ENCODE data around the gene LBP. TPM values are rescaled to one million over a fixed set of nuclear protein-coding genes. Genes with fewer than 3 reads are reported as not detected.

LBP gene
- total and polyA plus RNA-seq, 2 donors (not counting 1 experiment from before 2014, with no cell fraction given): 0.08 to 0.17 TPM

- Histone ChIP-seq H3K27me3 (ENCODE audit: control insufficient read depth, insufficient read depth, low read length) (peaks cover 8% of the 10 kb centered on the region), H3K79me2 (ENCODE audit: control insufficient read depth, insufficient read depth, low read length) (no peaks in the 10 kb centered on the region), H3K27ac (ENCODE audit: insufficient read depth, low read length) (no peak overlapping the region), H2AFZ (ENCODE audit: low read length) (no peak overlapping the region), H3K9ac (ENCODE audit: insufficient read depth, low read length) (no peak overlapping the region), H4K20me1 (ENCODE audit: control insufficient read depth, extremely low read depth, insufficient read depth, low read length) (no peaks in the 10 kb centered on the region), H3K4me1 (ENCODE audit: control insufficient read depth, extremely low read depth, insufficient read depth, low read length) (no peaks in the 10 kb centered on the region), H3K36me3 (ENCODE audit: control insufficient read depth, insufficient read depth, low read length) (no peaks in the 10 kb centered on the region), H3K4me2 (ENCODE audit: extremely low read depth, insufficient read depth, low read length) (no peak overlapping the region), H3K4me3 (replicated peaks in 1 of 4; ENCODE audit: control extremely low read depth in 1 of 4, insufficient read depth in 1 of 4, low read depth in 3 of 4, low read length in 4 of 4) (no peak overlapping the region), H3K9me3 (ENCODE audit: control insufficient read depth, insufficient read depth, low read depth, low read length) (no peaks in the 10 kb centered on the region)
- no peak for DNase-seq (ENCODE audit: low read depth in 2 of 2)
- TF ChIP-seq EZH2 (IDR thresholded peaks at IDR 0.05; ENCODE audit: low read length, missing control alignments) (no peak), CTCF (conservative IDR thresholded peaks at IDR 0.05 in 1 of 2, IDR thresholded peaks at IDR 0.05 in 1 of 2; ENCODE audit: low read depth in 1 of 2, low read length in 2 of 2) (no peak)
These were observed 15.6 kb upstream of the LBP start for GRCh38 chr20:38330638-38331037.

- TF ChIP-seq EZH2 (IDR thresholded peaks at IDR 0.05; ENCODE audit: low read length, missing control alignments) (no peak), CTCF (conservative IDR thresholded peaks at IDR 0.05 in 1 of 2, IDR thresholded peaks at IDR 0.05 in 1 of 2; ENCODE audit: low read depth in 1 of 2, low read length in 2 of 2) (no peak)
- Histone ChIP-seq H3K4me1 (ENCODE audit: control insufficient read depth, extremely low read depth, insufficient read depth, low read length) (no peaks in the 10 kb centered on the region), H3K79me2 (ENCODE audit: control insufficient read depth, insufficient read depth, low read length) (no peaks in the 10 kb centered on the region), H4K20me1 (ENCODE audit: control insufficient read depth, extremely low read depth, insufficient read depth, low read length) (no peaks in the 10 kb centered on the region), H3K4me2 (ENCODE audit: extremely low read depth, insufficient read depth, low read length) (no peak overlapping the region), H3K9ac (ENCODE audit: insufficient read depth, low read length) (no peak overlapping the region), H3K27me3 (ENCODE audit: control insufficient read depth, insufficient read depth, low read length) (peaks cover 8% of the 10 kb centered on the region), H3K27ac (ENCODE audit: insufficient read depth, low read length) (no peak overlapping the region), H3K36me3 (ENCODE audit: control insufficient read depth, insufficient read depth, low read length) (no peaks in the 10 kb centered on the region), H3K9me3 (ENCODE audit: control insufficient read depth, insufficient read depth, low read depth, low read length) (no peaks in the 10 kb centered on the region), H2AFZ (ENCODE audit: low read length) (no peak overlapping the region), H3K4me3 (replicated peaks in 1 of 4; ENCODE audit: control extremely low read depth in 1 of 4, insufficient read depth in 1 of 4, low read depth in 3 of 4, low read length in 4 of 4) (no peak overlapping the region)
- no peak for DNase-seq (ENCODE audit: low read depth in 2 of 2)
These were observed 15.0 kb upstream of the LBP start for GRCh38 chr20:38331245-38331644.

GRCh38 chr20:38331814-38332213, 14.5 kb upstream of the LBP start:
- H3K4me1 ChIP-seq (ENCODE audit: control insufficient read depth, extremely low read depth, insufficient read depth, low read length): no peaks in the 10 kb centered on the region
- H3K79me2 ChIP-seq (ENCODE audit: control insufficient read depth, insufficient read depth, low read length): no peaks in the 10 kb centered on the region
- H3K27ac ChIP-seq (ENCODE audit: insufficient read depth, low read length): no peak overlapping the region
- H2AFZ ChIP-seq (ENCODE audit: low read length): no peak overlapping the region
- no peak overlapping the region for H3K9ac ChIP-seq (ENCODE audit: insufficient read depth, low read length)
- H3K27me3 ChIP-seq (ENCODE audit: control insufficient read depth, insufficient read depth, low read length): peaks cover 8% of the 10 kb centered on the region
- no peaks in the 10 kb centered on the region for H3K9me3 ChIP-seq (ENCODE audit: control insufficient read depth, insufficient read depth, low read depth, low read length)
- H4K20me1 ChIP-seq (ENCODE audit: control insufficient read depth, extremely low read depth, insufficient read depth, low read length): no peaks in the 10 kb centered on the region
- H3K4me2 ChIP-seq (ENCODE audit: extremely low read depth, insufficient read depth, low read length): no peak overlapping the region
- no peaks in the 10 kb centered on the region for H3K36me3 ChIP-seq (ENCODE audit: control insufficient read depth, insufficient read depth, low read length)
- H3K4me3 ChIP-seq (replicated peaks in 1 of 4; ENCODE audit: control extremely low read depth in 1 of 4, insufficient read depth in 1 of 4, low read depth in 3 of 4, low read length in 4 of 4): no peak overlapping the region
- TF ChIP-seq CTCF (conservative IDR thresholded peaks at IDR 0.05 in 1 of 2, IDR thresholded peaks at IDR 0.05 in 1 of 2; ENCODE audit: low read depth in 1 of 2, low read length in 2 of 2): no peak
- no peak for TF ChIP-seq EZH2 (IDR thresholded peaks at IDR 0.05; ENCODE audit: low read length, missing control alignments)
- DNase-seq (ENCODE audit: low read depth in 2 of 2): no peak

All from fibroblast of lung (primary cell).